ENCODE data around the gene PRR18.

DNA sequence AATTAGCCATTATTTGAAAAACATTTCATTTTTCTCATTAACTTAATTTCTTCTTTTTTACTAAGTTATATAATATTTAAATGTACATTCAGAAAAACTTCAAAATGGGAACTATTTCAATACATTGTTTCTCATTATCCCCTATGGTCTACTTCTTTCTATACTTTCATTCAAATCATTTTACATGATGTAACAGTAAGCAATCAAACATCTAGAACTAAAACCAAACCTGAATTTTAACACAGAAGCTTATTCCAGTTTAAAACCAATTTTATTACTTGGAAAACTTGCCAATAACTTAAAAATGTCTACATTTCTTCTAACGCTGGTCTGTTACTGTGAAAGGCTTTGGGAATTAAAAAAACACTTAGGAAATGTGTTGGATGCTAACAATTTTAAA, 4.6 kb upstream of the PRR18 start:
- TF ChIP-seq EZH2 (IDR thresholded peaks at IDR 0.05; ENCODE audit: low read depth), result no peak
- TF ChIP-seq, protein P1, sequence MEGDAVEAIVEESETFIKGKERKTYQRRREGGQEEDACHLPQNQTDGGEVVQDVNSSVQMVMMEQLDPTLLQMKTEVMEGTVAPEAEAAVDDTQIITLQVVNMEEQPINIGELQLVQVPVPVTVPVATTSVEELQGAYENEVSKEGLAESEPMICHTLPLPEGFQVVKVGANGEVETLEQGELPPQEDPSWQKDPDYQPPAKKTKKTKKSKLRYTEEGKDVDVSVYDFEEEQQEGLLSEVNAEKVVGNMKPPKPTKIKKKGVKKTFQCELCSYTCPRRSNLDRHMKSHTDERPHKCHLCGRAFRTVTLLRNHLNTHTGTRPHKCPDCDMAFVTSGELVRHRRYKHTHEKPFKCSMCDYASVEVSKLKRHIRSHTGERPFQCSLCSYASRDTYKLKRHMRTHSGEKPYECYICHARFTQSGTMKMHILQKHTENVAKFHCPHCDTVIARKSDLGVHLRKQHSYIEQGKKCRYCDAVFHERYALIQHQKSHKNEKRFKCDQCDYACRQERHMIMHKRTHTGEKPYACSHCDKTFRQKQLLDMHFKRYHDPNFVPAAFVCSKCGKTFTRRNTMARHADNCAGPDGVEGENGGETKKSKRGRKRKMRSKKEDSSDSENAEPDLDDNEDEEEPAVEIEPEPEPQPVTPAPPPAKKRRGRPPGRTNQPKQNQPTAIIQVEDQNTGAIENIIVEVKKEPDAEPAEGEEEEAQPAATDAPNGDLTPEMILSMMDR (conservative IDR thresholded peaks at IDR 0.05), result no peak

Data from PC-9 (cell line).